ENCODE data around the gene ATP1A1. TPM values are rescaled to one million over a fixed set of nuclear protein-coding genes. Genes with fewer than 3 reads are reported as not detected.
A peak's percentile ranks its signal among the peaks of the same experiment; 100 is the strongest.

Gene ATP1A1
- total and polyA plus RNA-seq, 9 of the 15 experiments (the other 6 are each of a cell fraction or from before 2014, with no cell fraction given) = 99.3 to 513 (median 234) TPM

- no peak for TF ChIP-seq SRSF3 (IDR thresholded peaks at IDR 0.05; ENCODE audit: insufficient read depth, low read length)
- TF ChIP-seq LEF1 (IDR thresholded peaks at IDR 0.05) = no peak
- TF ChIP-seq TEAD1 (CRISPR knock-in tag; IDR thresholded peaks at IDR 0.05) = no peak
- TF ChIP-seq FOXO4 (CRISPR knock-in tag; IDR thresholded peaks at IDR 0.05) = no peak
- no peak for TF ChIP-seq ZBTB7A (IDR thresholded peaks at IDR 0.05; ENCODE audit: borderline replicate concordance, control insufficient read depth, low read depth, low read length)
Observed at GRCh38 chr1:116356673-116357072, 16.4 kb upstream of the ATP1A1 start (continued).

- in situ Hi-C loops (cut with MboI) (no loop called here), intact Hi-C loops (cut with micrococcal nuclease) (no loop called here)
- WGBS (ENCODE audit: insufficient coverage, low coverage, missing lambda C conversion rate) = 0% methylated on average over 1 of the region's 1 CpG
- no peaks in the 10 kb centered on the region for H4K20me1 ChIP-seq (replicated peaks; ENCODE audit: control insufficient read depth, insufficient read depth, low read length)
- ChIA-PET POLR2A (interaction anchor here (0.7 to 1.2 kb wide), 2 partner anchors 11 to 13 kb away, joined by 3 to 4 read pairs; no protein-coding TSS in a partner anchor), CTCF (ENCODE audit: low intra/inter-chr PET ratio) (no interaction called here)
- no peaks in the 10 kb centered on the region for H3K36me3 ChIP-seq (ENCODE audit: control insufficient read depth, insufficient read depth, low read length)
- no peaks in the 10 kb centered on the region for H3K9me1 ChIP-seq (ENCODE audit: control insufficient read depth, insufficient read depth, low read length)
- H3K79me2 ChIP-seq (ENCODE audit: control insufficient read depth, insufficient read depth, low read length) = no peaks in the 10 kb centered on the region
- H2AFZ ChIP-seq (ENCODE audit: low read depth, low read length) = no peak overlapping the region
- no peak overlapping the region for H3K4me2 ChIP-seq (ENCODE audit: insufficient read depth, low read length)
- H3K27me3 ChIP-seq (ENCODE audit: control insufficient read depth in 2 of 2, insufficient read depth in 2 of 2, low read length in 2 of 2) = no peaks in the 10 kb centered on the region; a peak in 1 of 5 replicates
- H3K27ac ChIP-seq (ENCODE audit: extremely low read depth, low read depth, low read length) = no peak overlapping the region
- ATAC-seq = no peak
- no peak overlapping the region for H3K4me3 ChIP-seq
- FAIRE-seq = no peak
- no peaks in the 10 kb centered on the region for H3K9me3 ChIP-seq (replicated peaks; ENCODE audit: control insufficient read depth, insufficient read depth, low read depth, low read length)
- no peak for DNase-seq (ENCODE audit: extremely low read depth in 1 of 4, low spot score in 3 of 4)
- no peak overlapping the region for H3K9ac ChIP-seq (ENCODE audit: insufficient read depth in 1 of 2, low read depth in 2 of 2, low read length in 2 of 2)
- BruUV-seq (replicated peaks) = no TSS peak
- no peaks in the 10 kb centered on the region; a peak in 1 of 5 replicates for H3K4me1 ChIP-seq (replicated peaks in 1 of 2; ENCODE audit: control insufficient read depth in 2 of 2, insufficient read depth in 2 of 2, low read length in 2 of 2)
- TF ChIP-seq SMARCA4 (IDR thresholded peaks at IDR 0.05) (0 out of 2 replicates have a peak, but pooled peaks have one; percentile 39), ZNF316 (IDR thresholded peaks at IDR 0.05) (peak; percentile 91), ZNF780A (CRISPR knock-in tag; IDR thresholded peaks at IDR 0.05) (no peak), MAFK (IDR thresholded peaks at IDR 0.05; ENCODE audit: low read length) (peak; percentile 51; the same call in 1 of the 2 replicates), MAFG (tag; conservative IDR thresholded peaks at IDR 0.05) (peak; percentile 88), MAFF (IDR thresholded peaks at IDR 0.05; ENCODE audit: low read length) (peak; percentile 39; the same call in 1 of the 2 replicates), PHF21A (IDR thresholded peaks at IDR 0.05; ENCODE audit: borderline replicate concordance, low read depth) (no peak), TRIM24 (IDR thresholded peaks at IDR 0.05) (no peak), C11orf30 (IDR thresholded peaks at IDR 0.05; ENCODE audit: low read depth) (peak; percentile 85), DNMT1 (IDR thresholded peaks at IDR 0.05) (no peak), NFE2L1 (tag; IDR thresholded peaks at IDR 0.05; ENCODE audit: borderline replicate concordance, low read depth) (peak; percentile 55; the same call in 1 of the 2 replicates), ZC3H4 (CRISPR knock-in tag; IDR thresholded peaks at IDR 0.05; ENCODE audit: borderline replicate concordance) (no peak), CBX3 (IDR thresholded peaks at IDR 0.05; ENCODE audit: borderline replicate concordance in 1 of 2, low read length in 2 of 2) (no peak), BACH1 (tag; IDR thresholded peaks at IDR 0.05) (0 out of 2 replicates have a peak, but pooled peaks have one; percentile 38), ZBTB26 (CRISPR knock-in tag; IDR thresholded peaks at IDR 0.05) (no peak), XRCC5 (IDR thresholded peaks at IDR 0.05; ENCODE audit: low read depth, low read length) (no peak), PRPF4 (IDR thresholded peaks at IDR 0.05; ENCODE audit: insufficient read depth, low read depth, low read length, poor library complexity, severe bottlenecking) (no peak), BRD9 (IDR thresholded peaks at IDR 0.05; ENCODE audit: low read depth, partially characterized antibody) (no peak)
Observed at GRCh38 chr1:116357487-116357886, 15.6 kb upstream of the ATP1A1 start.
